GM19455 (cell line): ENCODE results near the gene PRRC2A.

Experiments used
- ATAC-seq: cut with Tn5 transposase; IDR thresholded peaks from one replicate; pipeline ENCODE4 v1.9.1; 2021; ENCODE audit not compliant: unreplicated experiment

The PRRC2A gene

DNA sequence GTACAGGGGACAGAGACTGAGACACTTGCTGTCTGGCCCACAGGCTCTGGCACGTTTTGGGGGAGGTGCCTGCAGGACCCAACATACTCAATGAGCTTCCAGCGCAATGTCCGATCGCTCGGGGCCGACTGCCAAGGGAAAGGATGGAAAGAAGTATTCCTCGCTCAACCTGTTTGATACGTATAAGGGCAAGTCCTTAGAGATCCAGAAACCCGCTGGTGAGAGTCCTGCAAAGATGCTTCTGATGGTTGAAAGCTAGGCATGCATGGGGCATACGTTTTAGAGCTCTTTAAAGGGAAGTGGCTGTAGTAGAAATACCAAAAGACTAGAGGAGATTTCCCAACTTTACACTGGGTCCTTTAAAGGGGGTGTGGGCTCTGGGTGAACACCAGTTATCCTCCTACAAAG is 2.2 kb downstream of the PRRC2A start:
- no peak for ATAC-seq

GRCh38 chr6:31624070-31624469 is 3.6 kb downstream of the PRRC2A start:
- ATAC-seq, result no peak

GRCh38 chr6:31626952-31627351 is 6.4 kb downstream of the PRRC2A start:
- ATAC-seq, result no peak

GRCh38 chr6:31627690-31628287 is 7.3 kb downstream of the PRRC2A start:
- no peak for ATAC-seq

GRCh38 chr6:31629014-31629413 is 8.5 kb downstream of the PRRC2A start:
- no peak for ATAC-seq

DNA sequence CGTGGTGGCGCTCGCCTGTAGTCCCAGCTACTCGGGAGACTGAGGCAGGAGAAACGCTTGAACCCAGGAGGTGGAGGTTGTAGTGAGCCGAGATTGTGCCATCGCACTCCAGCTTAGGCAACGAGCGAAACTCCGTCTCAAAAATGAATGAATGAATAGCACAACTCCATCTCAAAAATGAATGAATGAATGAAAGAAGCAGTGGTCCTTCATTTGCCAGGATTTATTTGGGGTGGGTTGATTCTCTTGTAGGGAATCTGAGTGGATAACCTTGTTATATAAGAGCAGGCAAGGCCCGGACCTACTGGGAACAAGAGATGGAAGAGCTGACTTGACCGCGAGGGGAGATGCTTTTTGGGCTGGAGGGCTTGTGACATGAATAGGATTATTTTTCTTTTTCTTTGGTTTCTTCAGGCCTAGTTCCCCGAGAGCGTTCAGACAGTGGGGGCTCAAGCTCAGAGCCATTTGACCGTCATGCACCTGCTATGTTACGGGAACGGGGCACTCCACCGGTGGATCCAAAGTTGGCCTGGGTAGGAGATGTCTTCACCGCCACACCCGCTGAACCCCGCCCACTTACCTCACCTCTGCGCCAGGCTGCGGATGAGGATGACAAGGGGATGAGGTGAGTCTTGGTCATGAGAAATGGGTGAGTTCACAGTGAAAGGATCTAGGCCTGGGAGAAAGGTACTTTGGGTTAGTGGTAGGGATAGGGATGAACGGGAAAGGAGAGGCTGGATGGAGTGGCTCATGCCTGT is 9.8 kb downstream of the PRRC2A start:
- no peak for ATAC-seq

- no peak for ATAC-seq
Observed at GRCh38 chr6:31631209-31631608, 10.7 kb downstream of the PRRC2A start.

DNA sequence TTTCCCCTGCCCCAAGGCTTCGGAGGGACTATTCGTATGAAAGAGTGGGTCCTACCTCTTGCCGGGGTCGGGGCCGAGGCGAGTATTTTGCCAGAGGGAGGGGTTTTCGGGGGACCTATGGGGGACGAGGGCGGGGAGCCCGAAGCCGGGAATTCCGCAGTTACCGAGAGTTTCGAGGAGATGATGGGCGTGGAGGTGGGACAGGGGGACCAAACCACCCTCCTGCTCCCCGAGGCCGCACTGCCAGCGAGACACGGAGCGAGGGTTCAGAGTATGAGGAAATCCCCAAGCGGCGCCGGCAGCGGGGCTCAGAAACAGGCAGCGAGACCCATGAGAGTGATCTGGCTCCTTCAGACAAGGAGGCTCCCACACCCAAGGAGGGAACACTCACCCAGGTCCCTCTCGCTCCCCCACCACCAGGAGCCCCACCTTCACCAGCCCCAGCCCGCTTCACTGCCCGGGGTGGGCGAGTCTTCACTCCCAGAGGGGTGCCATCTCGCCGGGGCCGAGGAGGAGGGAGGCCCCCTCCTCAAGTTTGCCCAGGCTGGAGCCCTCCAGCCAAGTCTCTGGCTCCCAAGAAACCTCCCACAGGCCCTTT is 11.3 kb downstream of the PRRC2A start:
- no peak for ATAC-seq

DNA sequence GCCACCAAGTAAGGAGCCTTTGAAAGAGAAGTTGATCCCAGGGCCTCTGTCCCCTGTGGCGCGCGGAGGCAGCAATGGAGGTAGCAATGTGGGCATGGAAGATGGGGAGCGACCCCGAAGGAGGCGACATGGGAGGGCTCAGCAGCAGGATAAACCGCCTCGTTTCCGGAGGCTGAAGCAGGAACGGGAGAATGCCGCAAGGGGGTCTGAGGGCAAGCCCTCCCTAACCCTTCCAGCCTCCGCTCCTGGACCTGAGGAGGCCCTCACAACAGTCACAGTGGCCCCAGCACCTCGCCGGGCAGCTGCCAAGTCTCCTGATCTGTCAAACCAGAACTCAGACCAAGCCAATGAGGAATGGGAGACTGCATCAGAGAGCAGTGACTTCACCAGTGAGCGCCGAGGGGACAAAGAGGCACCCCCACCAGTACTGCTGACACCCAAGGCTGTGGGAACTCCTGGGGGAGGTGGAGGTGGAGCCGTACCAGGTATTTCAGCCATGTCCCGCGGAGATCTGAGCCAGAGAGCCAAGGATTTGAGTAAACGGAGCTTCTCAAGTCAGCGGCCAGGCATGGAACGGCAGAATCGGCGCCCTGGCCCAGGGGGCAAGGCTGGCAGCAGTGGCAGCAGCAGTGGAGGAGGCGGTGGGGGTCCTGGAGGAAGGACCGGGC is 11.9 kb downstream of the PRRC2A start:
- no peak for ATAC-seq

DNA sequence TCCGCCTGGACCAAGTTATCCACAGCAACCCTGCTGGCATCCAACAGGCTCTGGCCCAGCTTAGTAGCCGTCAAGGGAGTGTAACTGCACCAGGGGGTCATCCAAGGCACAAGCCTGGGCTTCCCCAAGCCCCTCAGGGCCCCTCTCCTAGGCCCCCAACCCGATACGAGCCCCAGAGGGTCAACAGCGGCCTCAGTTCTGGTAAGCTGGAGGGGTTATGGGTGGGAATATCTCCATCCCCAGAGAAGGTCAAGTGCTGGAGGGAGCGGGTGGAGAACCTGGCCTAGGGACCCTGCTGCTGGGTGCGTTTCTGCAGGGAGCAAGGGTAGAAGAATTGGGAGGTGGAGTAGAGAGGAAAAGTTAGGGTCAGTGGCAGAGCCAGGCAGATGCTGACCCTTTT is 12.9 kb downstream of the PRRC2A start:
- no peak for ATAC-seq

DNA sequence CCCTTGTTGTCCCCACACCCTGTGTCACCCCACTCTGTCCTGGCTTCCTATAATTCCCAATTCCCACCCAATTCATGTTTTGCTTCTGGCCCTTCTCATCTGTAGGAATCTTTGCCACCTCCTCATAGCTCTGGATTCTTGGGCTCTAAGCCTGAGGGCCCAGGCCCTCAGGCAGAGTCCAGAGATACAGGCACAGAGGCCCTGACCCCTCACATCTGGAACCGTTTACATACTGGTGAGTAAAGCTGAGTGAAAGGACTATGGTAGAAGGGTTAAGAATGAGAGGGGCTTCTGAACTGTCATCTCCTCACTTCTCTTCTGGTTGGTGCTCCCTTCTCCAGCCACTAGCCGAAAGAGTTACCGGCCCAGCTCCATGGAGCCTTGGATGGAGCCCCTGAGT is 13.6 kb downstream of the PRRC2A start:
- no peak for ATAC-seq

DNA sequence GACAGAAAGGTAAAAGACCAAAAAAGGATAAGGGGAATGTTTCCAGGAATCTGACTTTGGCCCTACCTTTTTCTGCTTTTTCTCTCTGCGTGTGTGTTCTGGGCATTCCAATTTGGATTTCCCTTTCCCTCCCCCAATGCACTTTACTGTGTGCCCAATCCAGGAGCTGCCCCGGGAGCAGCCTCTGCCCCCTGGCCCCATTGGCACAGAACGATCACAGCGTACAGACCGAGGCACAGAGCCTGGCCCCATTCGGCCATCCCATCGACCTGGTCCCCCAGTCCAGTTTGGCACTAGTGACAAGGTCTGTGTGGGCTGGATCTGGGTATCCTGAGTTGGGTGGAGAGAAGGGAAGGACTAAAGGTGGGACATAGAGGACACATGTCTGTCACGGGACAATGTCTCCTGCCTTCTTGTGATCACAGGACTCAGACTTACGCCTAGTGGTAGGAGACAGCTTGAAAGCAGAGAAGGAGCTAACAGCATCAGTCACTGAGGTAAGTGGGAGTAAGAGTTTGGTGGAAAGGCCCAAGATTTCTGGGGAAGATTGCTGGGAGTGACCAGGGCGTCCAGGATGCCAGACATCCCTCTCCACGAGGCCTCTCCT is 14.6 kb downstream of the PRRC2A start:
- no peak for ATAC-seq

DNA sequence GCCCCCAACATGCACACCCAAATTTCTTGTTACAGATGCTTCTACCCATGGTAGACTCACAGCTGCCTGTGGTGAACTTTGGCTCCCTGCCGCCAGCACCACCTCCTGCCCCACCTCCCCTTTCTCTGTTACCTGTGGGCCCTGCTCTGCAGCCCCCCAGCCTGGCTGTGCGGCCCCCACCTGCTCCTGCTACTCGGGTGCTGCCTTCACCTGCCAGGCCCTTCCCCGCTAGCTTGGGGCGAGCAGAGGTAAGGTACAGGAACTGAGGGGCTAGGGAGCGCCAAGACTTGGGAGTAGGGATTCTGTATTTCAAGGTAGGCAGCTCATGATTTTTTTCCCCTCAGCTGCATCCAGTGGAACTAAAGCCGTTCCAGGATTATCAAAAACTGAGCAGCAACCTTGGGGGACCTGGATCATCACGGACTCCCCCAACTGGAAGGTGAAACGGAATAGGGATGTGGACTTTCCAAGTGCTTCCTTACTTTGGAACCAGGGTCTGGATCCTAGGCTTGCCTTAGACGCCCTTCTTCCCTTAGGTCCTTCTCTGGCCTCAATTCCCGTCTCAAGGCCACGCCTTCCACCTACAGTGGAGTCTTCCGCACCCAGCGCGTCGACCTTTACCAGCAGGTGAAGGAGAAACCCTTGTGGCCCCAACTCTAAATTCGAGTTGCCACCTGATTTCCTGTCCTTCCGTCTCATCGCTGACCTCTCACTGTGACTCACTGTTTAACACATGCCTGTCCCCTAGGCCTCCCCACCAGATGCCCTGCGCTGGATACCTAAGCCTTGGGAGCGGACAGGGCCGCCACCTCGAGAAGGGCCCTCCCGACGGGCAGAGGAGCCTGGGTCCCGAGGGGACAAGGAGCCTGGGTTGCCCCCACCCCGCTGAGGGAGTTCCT is 16.4 kb downstream of the PRRC2A start:
- no peak for ATAC-seq

DNA sequence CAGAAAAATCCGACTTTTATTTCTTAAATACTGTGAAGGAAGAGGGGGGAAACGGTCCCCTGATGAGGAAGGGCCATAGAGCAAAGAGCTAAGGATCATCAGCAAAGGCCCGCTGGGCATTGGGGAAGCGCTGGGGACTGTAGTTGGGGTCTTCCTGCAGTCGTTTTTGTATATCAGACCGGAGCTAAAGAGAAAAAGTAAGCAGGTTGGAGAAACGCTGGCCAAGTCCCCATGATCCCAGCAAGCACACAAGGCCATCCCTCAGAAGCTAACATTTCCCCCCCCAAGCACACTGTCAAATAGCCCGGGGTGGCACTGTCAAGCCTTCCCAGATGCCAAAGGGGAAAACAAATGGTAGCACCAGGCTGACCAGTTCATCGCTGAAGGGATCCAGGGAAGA is 18.5 kb downstream of the PRRC2A start:
- ATAC-seq, result no peak

DNA sequence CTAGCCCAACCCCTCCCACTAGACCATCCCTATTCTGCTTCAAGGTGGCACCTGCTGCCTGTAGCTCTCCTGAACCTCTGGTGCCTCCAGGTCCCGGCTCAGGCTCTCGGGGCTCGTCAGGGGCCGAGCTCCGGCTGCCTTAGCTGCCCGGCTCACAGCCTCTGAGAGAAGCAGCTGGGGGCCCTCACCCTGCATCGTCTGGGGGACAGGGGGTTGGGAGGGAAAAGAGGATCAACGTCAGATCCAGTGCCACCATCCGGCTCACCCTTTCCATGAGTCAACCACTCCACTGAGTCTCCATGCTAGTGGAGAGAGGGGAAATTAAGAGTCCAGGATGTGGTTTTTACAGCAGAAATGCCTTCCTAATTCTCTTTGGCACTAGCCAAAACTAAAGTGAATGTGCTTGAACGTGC is 18.9 kb downstream of the PRRC2A start:
- ATAC-seq, result no peak

GRCh38 chr6:31640612-31641011 is 20.1 kb downstream of the PRRC2A start:
- no peak for ATAC-seq

DNA sequence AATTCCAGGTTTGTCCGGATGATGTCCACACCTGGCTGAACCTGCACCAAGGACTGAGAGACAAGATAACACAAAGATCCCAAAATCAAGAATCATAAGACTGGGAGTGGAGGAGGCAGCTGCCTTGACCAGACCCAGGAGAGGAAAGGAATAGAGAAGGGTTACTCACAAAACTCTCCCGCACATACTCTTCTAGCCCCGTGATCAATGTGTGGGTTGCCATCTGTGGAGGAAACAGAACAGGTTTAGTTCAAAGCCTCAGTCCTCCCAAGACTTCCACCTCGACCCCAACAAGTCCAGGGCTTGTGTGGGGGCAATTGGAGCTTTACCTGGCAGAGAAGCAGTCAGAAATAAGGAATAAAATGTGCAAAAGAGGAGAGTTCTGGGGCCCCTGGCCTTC is 20.9 kb downstream of the PRRC2A start:
- ATAC-seq, result no peak

- ATAC-seq, result no peak
Observed at GRCh38 chr6:31642798-31643570, 22.5 kb downstream of the PRRC2A start.

- ATAC-seq, result no peak
Observed at GRCh38 chr6:31643818-31644454, 23.4 kb downstream of the PRRC2A start.
